Liver (tissue), 9 donors: ENCODE measurements around the gene LDLRAD4. TPM values are rescaled to one million over a fixed set of nuclear protein-coding genes. Genes with fewer than 3 reads are reported as not detected.

Source experiments
- DNase-seq: peaks from one replicate; pipeline ENCODE4 v3.0.0-alpha.2; 2017; ENCODE audit warnings: low spot score
- H3K27ac ChIP-seq, 2 donors: one replicate each; pipeline ENCODE4 v1.7.0; 2013; ENCODE audit warnings: inconsistent platforms in 2 of 2, low read length in 2 of 2, control low read depth in 1 of 2, low read depth in 1 of 2, mild to moderate bottlenecking in 1 of 2
- H3K27me3 ChIP-seq, 4 donors: one replicate each; pipeline versions ENCODE4 v1.6.1 to v1.7.0; 2013; ENCODE audit warnings: low read length in 3 of 4, inconsistent platforms in 1 of 4, mild to moderate bottlenecking in 1 of 4, moderate library complexity in 1 of 4; ENCODE audit not compliant: control insufficient read depth in 4 of 4, insufficient read depth in 4 of 4
- H3K36me3 ChIP-seq, 4 donors: one replicate each; pipeline versions ENCODE4 v1.6.1 to v1.7.0; 2013; ENCODE audit warnings: low read length in 3 of 4, mild to moderate bottlenecking in 3 of 4, low read depth in 1 of 4, moderate library complexity in 1 of 4; ENCODE audit not compliant: control insufficient read depth in 4 of 4, insufficient read depth in 3 of 4
- H3K4me1 ChIP-seq, 4 donors: one replicate each; pipeline versions ENCODE4 v1.6.1 to v1.7.0; 2013; ENCODE audit warnings: low read length in 3 of 4, mild to moderate bottlenecking in 3 of 4, moderate library complexity in 1 of 4; ENCODE audit not compliant: control insufficient read depth in 4 of 4, insufficient read depth in 4 of 4
- H3K4me3 ChIP-seq, 3 donors: one replicate each; pipeline versions ENCODE4 v1.6.1 to v1.7.0; 2013; ENCODE audit warnings: low read length in 3 of 3, control low read depth in 1 of 3, low read depth in 1 of 3, mild to moderate bottlenecking in 1 of 3
- H3K9ac ChIP-seq, 2 donors: one replicate each; pipeline ENCODE4 v1.7.0; 2013; ENCODE audit warnings: low read length in 2 of 2, mild to moderate bottlenecking in 2 of 2, moderate library complexity in 2 of 2, control low read depth in 1 of 2, low read depth in 1 of 2
- H3K9me3 ChIP-seq, 4 donors: one replicate each; pipeline versions ENCODE4 v1.6.1 to v1.7.0; 2013; ENCODE audit warnings: low read length in 3 of 4; ENCODE audit not compliant: control insufficient read depth in 4 of 4
- EGR1 ChIP-seq, 2 donors: IDR thresholded peaks; 2 replicates each; pipeline ENCODE4 v1.6.1; 2016 to 2018; ENCODE audit warnings: antibody characterized with exemption in 2 of 2, low read depth in 2 of 2
- FOXA1 ChIP-seq: IDR thresholded peaks from 2 replicates; pipeline ENCODE4 v1.6.1; 2016; ENCODE audit warnings: antibody characterized with exemption
- FOXA2 ChIP-seq: IDR thresholded peaks from 2 replicates; pipeline ENCODE4 v1.6.1; 2016; ENCODE audit warnings: antibody characterized with exemption
- GABPA ChIP-seq, 2 donors: IDR thresholded peaks in 1 of 2; conservative IDR thresholded peaks in 1 of 2; 2 replicates each; pipeline ENCODE4 v1.6.1; 2016; ENCODE audit warnings: antibody characterized with exemption in 2 of 2, mild to moderate bottlenecking in 1 of 2, moderate library complexity in 1 of 2
- HNF4A ChIP-seq, 2 donors: conservative IDR thresholded peaks; 2 replicates each; pipeline ENCODE4 v1.6.1; 2016; ENCODE audit warnings: antibody characterized with exemption in 2 of 2, mild to moderate bottlenecking in 2 of 2
- HNF4G ChIP-seq: IDR thresholded peaks from 2 replicates; pipeline ENCODE4 v1.6.1; 2016; ENCODE audit warnings: antibody characterized with exemption
- JUND ChIP-seq, 2 donors: IDR thresholded peaks; 2 replicates each; pipeline ENCODE4 v1.6.1; 2016; ENCODE audit warnings: antibody characterized with exemption in 2 of 2
- NR2F2 ChIP-seq: IDR thresholded peaks from 2 replicates; pipeline ENCODE4 v1.6.1; 2016; ENCODE audit warnings: antibody characterized with exemption
- RAD21 ChIP-seq, 2 donors: IDR thresholded peaks; 2 replicates each; pipeline ENCODE4 v1.6.1; 2016; ENCODE audit warnings: antibody characterized with exemption in 2 of 2, mild to moderate bottlenecking in 2 of 2
- RXRA ChIP-seq, 2 donors: IDR thresholded peaks; 2 replicates each; pipeline ENCODE4 v1.6.1; 2017 to 2018; ENCODE audit warnings: antibody characterized with exemption in 2 of 2, mild to moderate bottlenecking in 1 of 2
- SP1 ChIP-seq: IDR thresholded peaks from 2 replicates; pipeline ENCODE4 v1.6.1; 2018; ENCODE audit warnings: antibody characterized with exemption, mild to moderate bottlenecking
- TAF1 ChIP-seq: conservative IDR thresholded peaks from 2 replicates; pipeline ENCODE4 v1.6.1; 2016; ENCODE audit warnings: antibody characterized with exemption, mild to moderate bottlenecking
- YY1 ChIP-seq: IDR thresholded peaks from 2 replicates; pipeline ENCODE4 v1.6.1; 2016; ENCODE audit warnings: antibody characterized with exemption, mild to moderate bottlenecking
- WGBS: extraction: QIAGEN DNeasy Blood & Tissue Kit; methylation state at CpG from one replicate; pipeline ENCODE4 v1.1.7; 2013; 5-methylcytosine and 5-hydroxymethylcytosine counted together
- polyA plus RNA-seq, 2 donors: library from polyadenylated mRNA; stranded (reverse) in 1 of 2; unstranded in 1 of 2; fragments of 200-250 nt in 1 of 2; fragments of >200 nt in 1 of 2; fragmentation: Nextera tagmentation in 1 of 2; extraction: Ambion mirVana in 1 of 2; gene quantifications; one replicate each; pipeline versions ENCODE4 v1.2.1 to v1.2.3, GENCODE V29; 2013 to 2015
- total RNA-seq, 2 donors: library from RNA; depleted of rRNA; stranded (reverse); fragments of >200 nt; gene quantifications; one replicate each; pipeline ENCODE4 v1.2.3, GENCODE V29; 2014
- TF ChIP-seq, protein P1 (sequence below): fragments of 150-350 bp; IDR thresholded peaks from 2 replicates; pipeline ENCODE4 v1.5.1; 2017; ENCODE audit warnings: improper control_type of control experiment, low read depth, low read length; ENCODE audit not compliant: missing input control
- TF ChIP-seq, protein P2 (sequence below): IDR thresholded peaks from 2 replicates; pipeline ENCODE4 v1.6.1; 2016; ENCODE audit warnings: antibody characterized with exemption
- TF ChIP-seq, protein P3 (sequence below): IDR thresholded peaks from 2 replicates; pipeline ENCODE4 v1.6.1; 2016; ENCODE audit warnings: antibody characterized with exemption
- TF ChIP-seq, protein P4 (sequence below): IDR thresholded peaks from 2 replicates; pipeline ENCODE4 v1.6.1; 2016; ENCODE audit warnings: antibody characterized with exemption, mild to moderate bottlenecking
- TF ChIP-seq, protein P5 (sequence below): IDR thresholded peaks from 2 replicates; pipeline ENCODE4 v1.6.1; 2016; ENCODE audit warnings: antibody characterized with exemption
- donor health status: healthy.
- donor health status: healthy.
- donor health status: healthy.
- donor health status: healthy.
- donor health status: healthy.

Gene LDLRAD4
- total and polyA plus RNA-seq, 4 donors = 4.8 to 41.7 (median 12.7) TPM

DNA sequence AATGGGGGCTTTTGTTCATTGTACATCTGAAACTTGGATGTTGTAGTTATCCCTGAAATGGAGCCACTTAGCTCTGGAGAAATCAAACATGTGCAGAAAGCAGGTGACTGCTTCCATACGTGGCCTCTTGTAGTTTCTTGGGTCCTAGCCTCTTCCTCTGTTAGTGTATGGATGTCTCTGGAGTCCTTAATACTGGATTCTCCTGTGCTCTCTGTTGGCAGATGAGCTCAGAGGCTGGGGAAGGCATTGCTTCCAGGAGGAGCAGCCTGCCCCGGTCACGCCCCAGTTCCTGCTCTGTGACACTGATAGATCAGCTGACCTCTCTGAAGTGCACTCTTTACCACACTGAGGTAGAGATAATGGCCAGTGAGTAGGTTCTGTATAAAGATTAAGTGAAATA is 176.2 kb downstream of the LDLRAD4 start (continued):
- TF ChIP-seq, protein P1, sequence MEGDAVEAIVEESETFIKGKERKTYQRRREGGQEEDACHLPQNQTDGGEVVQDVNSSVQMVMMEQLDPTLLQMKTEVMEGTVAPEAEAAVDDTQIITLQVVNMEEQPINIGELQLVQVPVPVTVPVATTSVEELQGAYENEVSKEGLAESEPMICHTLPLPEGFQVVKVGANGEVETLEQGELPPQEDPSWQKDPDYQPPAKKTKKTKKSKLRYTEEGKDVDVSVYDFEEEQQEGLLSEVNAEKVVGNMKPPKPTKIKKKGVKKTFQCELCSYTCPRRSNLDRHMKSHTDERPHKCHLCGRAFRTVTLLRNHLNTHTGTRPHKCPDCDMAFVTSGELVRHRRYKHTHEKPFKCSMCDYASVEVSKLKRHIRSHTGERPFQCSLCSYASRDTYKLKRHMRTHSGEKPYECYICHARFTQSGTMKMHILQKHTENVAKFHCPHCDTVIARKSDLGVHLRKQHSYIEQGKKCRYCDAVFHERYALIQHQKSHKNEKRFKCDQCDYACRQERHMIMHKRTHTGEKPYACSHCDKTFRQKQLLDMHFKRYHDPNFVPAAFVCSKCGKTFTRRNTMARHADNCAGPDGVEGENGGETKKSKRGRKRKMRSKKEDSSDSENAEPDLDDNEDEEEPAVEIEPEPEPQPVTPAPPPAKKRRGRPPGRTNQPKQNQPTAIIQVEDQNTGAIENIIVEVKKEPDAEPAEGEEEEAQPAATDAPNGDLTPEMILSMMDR = no peak
- TF ChIP-seq FOXA1 (no peak), FOXA2 (no peak)
- TF ChIP-seq, protein P2, sequence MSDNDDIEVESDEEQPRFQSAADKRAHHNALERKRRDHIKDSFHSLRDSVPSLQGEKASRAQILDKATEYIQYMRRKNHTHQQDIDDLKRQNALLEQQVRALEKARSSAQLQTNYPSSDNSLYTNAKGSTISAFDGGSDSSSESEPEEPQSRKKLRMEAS = no peak
- TF ChIP-seq, protein P3, sequence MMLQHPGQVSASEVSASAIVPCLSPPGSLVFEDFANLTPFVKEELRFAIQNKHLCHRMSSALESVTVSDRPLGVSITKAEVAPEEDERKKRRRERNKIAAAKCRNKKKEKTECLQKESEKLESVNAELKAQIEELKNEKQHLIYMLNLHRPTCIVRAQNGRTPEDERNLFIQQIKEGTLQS = no peak

DNA sequence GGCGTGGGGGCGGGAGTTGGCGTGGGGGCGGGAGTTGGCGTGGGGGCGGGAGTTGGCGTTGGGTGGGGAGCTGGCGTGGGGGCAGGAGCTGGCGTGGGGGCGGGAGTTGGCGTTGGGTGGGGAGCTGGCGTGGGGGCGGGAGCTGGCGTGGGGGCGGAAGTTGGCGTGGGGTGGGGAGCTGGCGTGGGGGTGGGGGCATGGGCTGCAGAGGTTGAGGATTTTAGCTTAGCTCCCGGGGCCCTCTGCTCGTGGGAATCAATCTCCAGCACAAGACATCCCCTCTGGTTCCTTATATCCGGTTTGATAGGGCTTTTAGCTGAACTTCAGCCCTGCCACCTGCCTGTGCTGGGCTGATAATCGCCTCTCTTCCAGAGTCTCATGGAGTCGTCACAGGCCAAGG is 177.0 kb downstream of the LDLRAD4 start:
- peaks cover 0 to 8% (median 5%) of the 10 kb centered on the region in 4 donors for H3K36me3 ChIP-seq
- DNase-seq = no peak
- TF ChIP-seq, protein P4, sequence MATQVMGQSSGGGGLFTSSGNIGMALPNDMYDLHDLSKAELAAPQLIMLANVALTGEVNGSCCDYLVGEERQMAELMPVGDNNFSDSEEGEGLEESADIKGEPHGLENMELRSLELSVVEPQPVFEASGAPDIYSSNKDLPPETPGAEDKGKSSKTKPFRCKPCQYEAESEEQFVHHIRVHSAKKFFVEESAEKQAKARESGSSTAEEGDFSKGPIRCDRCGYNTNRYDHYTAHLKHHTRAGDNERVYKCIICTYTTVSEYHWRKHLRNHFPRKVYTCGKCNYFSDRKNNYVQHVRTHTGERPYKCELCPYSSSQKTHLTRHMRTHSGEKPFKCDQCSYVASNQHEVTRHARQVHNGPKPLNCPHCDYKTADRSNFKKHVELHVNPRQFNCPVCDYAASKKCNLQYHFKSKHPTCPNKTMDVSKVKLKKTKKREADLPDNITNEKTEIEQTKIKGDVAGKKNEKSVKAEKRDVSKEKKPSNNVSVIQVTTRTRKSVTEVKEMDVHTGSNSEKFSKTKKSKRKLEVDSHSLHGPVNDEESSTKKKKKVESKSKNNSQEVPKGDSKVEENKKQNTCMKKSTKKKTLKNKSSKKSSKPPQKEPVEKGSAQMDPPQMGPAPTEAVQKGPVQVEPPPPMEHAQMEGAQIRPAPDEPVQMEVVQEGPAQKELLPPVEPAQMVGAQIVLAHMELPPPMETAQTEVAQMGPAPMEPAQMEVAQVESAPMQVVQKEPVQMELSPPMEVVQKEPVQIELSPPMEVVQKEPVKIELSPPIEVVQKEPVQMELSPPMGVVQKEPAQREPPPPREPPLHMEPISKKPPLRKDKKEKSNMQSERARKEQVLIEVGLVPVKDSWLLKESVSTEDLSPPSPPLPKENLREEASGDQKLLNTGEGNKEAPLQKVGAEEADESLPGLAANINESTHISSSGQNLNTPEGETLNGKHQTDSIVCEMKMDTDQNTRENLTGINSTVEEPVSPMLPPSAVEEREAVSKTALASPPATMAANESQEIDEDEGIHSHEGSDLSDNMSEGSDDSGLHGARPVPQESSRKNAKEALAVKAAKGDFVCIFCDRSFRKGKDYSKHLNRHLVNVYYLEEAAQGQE = no peak
- no peak for TF ChIP-seq RAD21 (IDR thresholded peaks at IDR 0.05)
- no peak for TF ChIP-seq NR2F2
- TF ChIP-seq FOXA1 = no peak
- TF ChIP-seq, protein P2 = no peak
- no peak for TF ChIP-seq HNF4A (conservative IDR thresholded peaks at IDR 0.05)
- TF ChIP-seq, protein P3 = no peak
- TF ChIP-seq RXRA (IDR thresholded peaks at IDR 0.05) = no peak
- TF ChIP-seq, protein P1 = no peak
- TF ChIP-seq HNF4G = no peak
- TF ChIP-seq, protein P5, sequence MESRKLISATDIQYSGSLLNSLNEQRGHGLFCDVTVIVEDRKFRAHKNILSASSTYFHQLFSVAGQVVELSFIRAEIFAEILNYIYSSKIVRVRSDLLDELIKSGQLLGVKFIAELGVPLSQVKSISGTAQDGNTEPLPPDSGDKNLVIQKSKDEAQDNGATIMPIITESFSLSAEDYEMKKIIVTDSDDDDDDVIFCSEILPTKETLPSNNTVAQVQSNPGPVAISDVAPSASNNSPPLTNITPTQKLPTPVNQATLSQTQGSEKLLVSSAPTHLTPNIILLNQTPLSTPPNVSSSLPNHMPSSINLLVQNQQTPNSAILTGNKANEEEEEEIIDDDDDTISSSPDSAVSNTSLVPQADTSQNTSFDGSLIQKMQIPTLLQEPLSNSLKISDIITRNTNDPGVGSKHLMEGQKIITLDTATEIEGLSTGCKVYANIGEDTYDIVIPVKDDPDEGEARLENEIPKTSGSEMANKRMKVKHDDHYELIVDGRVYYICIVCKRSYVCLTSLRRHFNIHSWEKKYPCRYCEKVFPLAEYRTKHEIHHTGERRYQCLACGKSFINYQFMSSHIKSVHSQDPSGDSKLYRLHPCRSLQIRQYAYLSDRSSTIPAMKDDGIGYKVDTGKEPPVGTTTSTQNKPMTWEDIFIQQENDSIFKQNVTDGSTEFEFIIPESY = no peak
- TF ChIP-seq FOXA2 = no peak
- TF ChIP-seq TAF1 = no peak
- TF ChIP-seq YY1 = no peak
- TF ChIP-seq GABPA (IDR thresholded peaks at IDR 0.05 in 1 of 2, conservative IDR thresholded peaks at IDR 0.05 in 1 of 2) = no peak
- TF ChIP-seq EGR1 (IDR thresholded peaks at IDR 0.05; ENCODE audit: low read depth in 2 of 2) = no peak
- no peak for TF ChIP-seq SP1
- no peak for TF ChIP-seq JUND (IDR thresholded peaks at IDR 0.05)
- no peak overlapping the region for H3K4me3 ChIP-seq
- no peak overlapping the region for H3K9ac ChIP-seq
- no peaks in the 10 kb centered on the region for H3K9me3 ChIP-seq
- no peak overlapping the region for H3K27ac ChIP-seq
- peaks cover 0 to 12% (median 5%) of the 10 kb centered on the region in 4 donors for H3K4me1 ChIP-seq
- no peaks in the 10 kb centered on the region for H3K27me3 ChIP-seq
- WGBS = 82% methylated on average over 22 of the region's 22 CpGs
